AG04450 (cell line): ENCODE data around the gene KRT33B. TPM values are rescaled to one million over a fixed set of nuclear protein-coding genes. Genes with fewer than 3 reads are reported as not detected.

Source experiments
- CTCF ChIA-PET: fragments of 300-600, 350-600 bp; formaldehyde crosslinking; extraction: SDS; loops from one replicate; lab custom pipeline; 2022; ENCODE audit warnings: antibody characterized with exemption, inconsistent platforms; lab: Charles Lee
- POLR2A ChIA-PET: fragments of 350-600 bp; formaldehyde crosslinking; extraction: SDS; loops from one replicate; lab custom pipeline; 2021; ENCODE audit warnings: antibody characterized with exemption, inconsistent platforms; lab: Yijun Ruan, JAX
- DNase-seq: peaks from one replicate; pipeline ENCODE4 v3.0.0-alpha.2; 2011; ENCODE audit warnings: low read depth, low spot score
- H3K27ac ChIP-seq: one replicate; pipeline ENCODE4 v1.5.1; 2012; ENCODE audit warnings: low read depth, low read length, control low read depth
- H3K27me3 ChIP-seq: one replicate; pipeline ENCODE4 v1.6.0; 2012; ENCODE audit warnings: low read length; ENCODE audit not compliant: control insufficient read depth, insufficient read depth
- H3K4me3 ChIP-seq: 2 replicates; pipeline ENCODE4 v1.5.1; 2011; ENCODE audit warnings: mild to moderate bottlenecking, low read depth, low read length, control low read depth
- H3K9me3 ChIP-seq: 2 replicates; pipeline ENCODE4 v1.5.1; 2012; ENCODE audit warnings: low read length; ENCODE audit not compliant: control insufficient read depth, insufficient read depth
- polyA plus RNA-seq: library from polyadenylated mRNA; depleted of rRNA; stranded (reverse); fragments of >200 nt; gene quantifications from 2 replicates; pipeline ENCODE4 v1.2.3, GENCODE V29; 2011
- TF ChIP-seq, protein P1 (sequence below): IDR thresholded peaks from 2 replicates; pipeline ENCODE4 v1.5.1; 2011; ENCODE audit warnings: low read depth, low read length, control low read depth, inconsistent platforms

Gene KRT33B
- polyA plus RNA-seq, 1 experiment: not detected

DNA sequence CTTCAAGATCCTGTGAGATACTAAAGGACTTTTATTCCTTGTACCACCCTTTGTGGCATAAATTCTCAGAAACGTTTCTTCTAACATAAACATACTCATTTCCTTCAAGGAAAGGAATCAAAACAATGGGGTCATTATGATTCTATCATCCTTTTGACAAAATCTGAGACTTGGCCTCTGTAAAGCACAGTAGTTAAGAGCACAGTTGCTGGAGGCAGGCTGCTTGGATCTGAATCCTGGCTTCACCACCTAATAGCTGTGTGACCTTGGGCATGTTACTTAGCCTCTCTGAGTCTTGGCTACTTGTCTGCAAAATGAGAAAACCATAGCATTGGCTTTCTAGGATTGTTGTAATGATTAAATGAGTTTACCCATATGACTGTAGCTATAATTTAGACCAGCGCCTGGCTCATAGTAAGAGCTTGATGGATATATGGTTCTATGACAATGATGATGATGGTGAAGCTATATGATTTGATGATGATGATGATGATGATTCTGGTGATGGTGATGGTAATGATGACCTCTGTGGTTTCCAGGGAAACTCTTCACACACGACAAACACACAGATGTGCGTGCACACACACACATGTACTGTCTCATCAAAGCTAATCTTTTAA lies 33.9 kb upstream of the KRT33B start:
- DNase-seq: no peak
- no peak overlapping the region for H3K27ac ChIP-seq
- no peaks in the 10 kb centered on the region for H3K9me3 ChIP-seq
- no peak overlapping the region for H3K4me3 ChIP-seq
- no peaks in the 10 kb centered on the region for H3K27me3 ChIP-seq
- ChIA-PET POLR2A (interaction anchor here (0.6 to 2.7 kb wide), 3 partner anchors 12 to 318 kb away, joined by 3 to 9 read pairs (median 3); partner anchors contain the start of gene EIF1), CTCF (interaction anchor here (0.6 to 3.6 kb wide), 4 partner anchors 9 to 145 kb away, joined by 3 to 19 read pairs (median 3); no protein-coding TSS in a partner anchor)
- TF ChIP-seq, protein P1, sequence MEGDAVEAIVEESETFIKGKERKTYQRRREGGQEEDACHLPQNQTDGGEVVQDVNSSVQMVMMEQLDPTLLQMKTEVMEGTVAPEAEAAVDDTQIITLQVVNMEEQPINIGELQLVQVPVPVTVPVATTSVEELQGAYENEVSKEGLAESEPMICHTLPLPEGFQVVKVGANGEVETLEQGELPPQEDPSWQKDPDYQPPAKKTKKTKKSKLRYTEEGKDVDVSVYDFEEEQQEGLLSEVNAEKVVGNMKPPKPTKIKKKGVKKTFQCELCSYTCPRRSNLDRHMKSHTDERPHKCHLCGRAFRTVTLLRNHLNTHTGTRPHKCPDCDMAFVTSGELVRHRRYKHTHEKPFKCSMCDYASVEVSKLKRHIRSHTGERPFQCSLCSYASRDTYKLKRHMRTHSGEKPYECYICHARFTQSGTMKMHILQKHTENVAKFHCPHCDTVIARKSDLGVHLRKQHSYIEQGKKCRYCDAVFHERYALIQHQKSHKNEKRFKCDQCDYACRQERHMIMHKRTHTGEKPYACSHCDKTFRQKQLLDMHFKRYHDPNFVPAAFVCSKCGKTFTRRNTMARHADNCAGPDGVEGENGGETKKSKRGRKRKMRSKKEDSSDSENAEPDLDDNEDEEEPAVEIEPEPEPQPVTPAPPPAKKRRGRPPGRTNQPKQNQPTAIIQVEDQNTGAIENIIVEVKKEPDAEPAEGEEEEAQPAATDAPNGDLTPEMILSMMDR: no peak

DNA sequence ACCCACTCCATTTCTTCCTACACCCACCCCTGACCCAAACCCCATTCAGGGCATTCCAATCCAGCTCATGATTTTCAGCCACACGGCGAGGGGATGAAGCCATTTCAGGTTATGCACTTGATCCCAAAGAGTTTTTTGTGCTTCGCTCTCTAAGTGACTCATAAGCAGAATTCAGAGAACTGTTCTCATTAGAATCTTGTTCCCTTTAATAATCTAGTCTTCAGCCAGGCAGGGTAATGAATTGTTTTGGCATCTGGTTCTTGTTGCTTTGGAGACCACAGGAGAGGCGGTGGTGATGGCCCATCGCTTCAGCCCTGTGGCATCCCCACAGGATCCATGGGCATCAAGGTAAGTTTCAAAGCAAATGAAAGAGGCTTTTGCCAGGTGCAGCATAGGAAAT lies 32.5 kb upstream of the KRT33B start:
- Histone ChIP-seq H3K9me3 (no peaks in the 10 kb centered on the region), H3K27ac (no peak overlapping the region), H3K27me3 (no peaks in the 10 kb centered on the region), H3K4me3 (no peak overlapping the region)
- TF ChIP-seq, protein P1: no peak
- ChIA-PET POLR2A (no interaction called here), CTCF (no interaction called here)
- DNase-seq: no peak

DNA sequence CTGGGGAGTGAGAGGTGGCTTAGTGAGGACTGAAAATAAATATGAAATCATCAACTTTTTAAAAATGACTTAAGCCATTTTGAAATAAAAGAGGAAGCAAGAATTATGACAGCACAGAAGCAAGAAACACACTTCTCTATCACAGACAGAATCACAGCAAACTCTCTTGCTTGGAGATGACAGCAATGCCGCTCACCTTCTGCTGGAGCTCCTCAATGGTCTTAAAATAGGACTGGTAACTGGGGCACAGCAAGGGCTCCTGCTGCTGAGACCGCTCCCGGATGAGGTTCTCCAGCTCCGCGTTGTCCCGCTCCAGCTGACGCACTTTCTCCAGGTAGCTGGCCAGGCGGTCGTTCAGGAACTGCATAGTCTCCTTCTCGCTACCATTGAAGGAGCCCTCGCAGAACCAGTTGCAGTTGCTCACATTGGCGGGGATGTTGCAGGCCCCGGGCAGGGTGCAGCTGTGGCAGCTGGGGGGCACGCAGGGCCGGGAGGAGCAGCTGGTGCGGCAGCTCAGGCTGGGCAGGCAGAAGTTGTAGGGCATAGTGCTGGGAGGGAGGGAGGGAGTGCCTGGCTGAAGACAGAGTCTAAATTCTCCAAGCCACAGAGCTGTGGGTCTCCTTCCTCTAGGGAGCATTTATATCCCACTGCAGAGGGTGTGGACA lies 27.5 kb upstream of the KRT33B start, which contains the start of gene KRT31:
TSS of gene KRT31 (minus strand) at position 613 of the 665 bp plus-strand sequence. CDS start at position 544, 69 bp downstream.
- Histone ChIP-seq H3K27me3 (no peaks in the 10 kb centered on the region), H3K4me3 (no peak within 1 kb of the TSS), H3K27ac (no peak within 1 kb of the TSS), H3K9me3 (no peaks in the 10 kb centered on the region)
- TF ChIP-seq, protein P1: no peak
- ChIA-PET CTCF (no interaction called here), POLR2A (no interaction called here)
- no peak for DNase-seq

DNA sequence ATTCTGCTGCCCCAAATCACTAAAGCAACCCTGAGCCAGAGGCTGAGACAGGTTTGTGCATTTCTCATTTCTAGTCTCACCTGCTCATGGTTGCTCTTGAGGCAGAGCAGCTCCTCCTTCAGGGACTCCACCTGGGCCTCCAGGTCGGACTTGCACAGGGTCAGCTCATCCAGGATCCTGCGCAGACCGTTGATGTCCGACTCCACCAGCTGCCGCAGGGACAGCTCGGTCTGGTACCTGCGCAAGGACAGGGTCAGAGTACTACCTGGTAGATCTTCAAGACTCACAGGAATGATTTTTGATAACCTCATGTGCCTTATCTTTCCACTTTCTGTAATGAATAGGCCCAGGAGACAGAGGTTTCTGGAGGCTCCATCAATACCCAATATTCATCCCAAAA lies 26.7 kb upstream of the KRT33B start:
- POLR2A ChIA-PET: interaction anchor here (0.7 kb wide), 1 partner anchor 16 kb away, joined by 3 read pairs; no protein-coding TSS in a partner anchor

More for the DNA sequence above, 26.7 kb upstream of the KRT33B start:
- CTCF ChIA-PET: no interaction called here
- Histone ChIP-seq H3K27me3 (no peaks in the 10 kb centered on the region), H3K27ac (no peak overlapping the region), H3K9me3 (no peaks in the 10 kb centered on the region), H3K4me3 (no peak overlapping the region)
- TF ChIP-seq, protein P1: no peak
- DNase-seq: no peak
